Left ventricle myocardium inferior (tissue), 1 donor: Measurements from ENCODE around the gene DTD1. TPM values are rescaled to one million over a fixed set of nuclear protein-coding genes. Genes with fewer than 3 reads are reported as not detected.

ENCODE experiments used
- DNase-seq: peaks from one replicate; pipeline ENCODE4 v3.0.0-alpha.2; 2020
- H3K27ac ChIP-seq: fragments of 200-600 bp; replicated peaks from 2 replicates; pipeline ENCODE4 v1.8.0; 2021
- H3K27me3 ChIP-seq: fragments of 200-600 bp; 2 replicates; pipeline ENCODE4 v1.8.0; 2021; ENCODE audit warnings: low read depth
- H3K36me3 ChIP-seq: fragments of 200-600 bp; 2 replicates; pipeline ENCODE4 v1.8.0; 2021
- H3K4me1 ChIP-seq: fragments of 200-600 bp; 2 replicates; pipeline ENCODE4 v1.8.0; 2021
- H3K4me3 ChIP-seq: fragments of 200-600 bp; 2 replicates; pipeline ENCODE4 v1.8.0; 2021; ENCODE audit warnings: mild to moderate bottlenecking, moderate library complexity
- H3K9me3 ChIP-seq: fragments of 200-600 bp; replicated peaks from 2 replicates; pipeline ENCODE4 v1.8.0; 2021
- CTCF ChIP-seq: fragments of 200-600 bp; IDR thresholded peaks from 2 replicates; pipeline ENCODE4 v1.8.0; 2021; ENCODE audit warnings: antibody characterized with exemption, mild to moderate bottlenecking, borderline replicate concordance
- intact Hi-C: fragments of 100-400 bp; cut with micrococcal nuclease; formaldehyde crosslinking; loops from one replicate; pipeline ENCODE4 v1.11.0; 2022
- total RNA-seq: library from RNA; stranded (reverse); fragmentation: NEBNext Ultra II Directional; extraction: Animal tissue kit (Norgen Biotek cat#: 25700); gene quantifications from one replicate; pipeline ENCODE4 v1.2.1, GENCODE V29; 2021
- donor health status: DM: no; HTN: yes; CAD: no; lungs with severe emphysema.

Gene DTD1
- total RNA-seq, 1 donor from 2014 or later, result 12.2 TPM

DNA sequence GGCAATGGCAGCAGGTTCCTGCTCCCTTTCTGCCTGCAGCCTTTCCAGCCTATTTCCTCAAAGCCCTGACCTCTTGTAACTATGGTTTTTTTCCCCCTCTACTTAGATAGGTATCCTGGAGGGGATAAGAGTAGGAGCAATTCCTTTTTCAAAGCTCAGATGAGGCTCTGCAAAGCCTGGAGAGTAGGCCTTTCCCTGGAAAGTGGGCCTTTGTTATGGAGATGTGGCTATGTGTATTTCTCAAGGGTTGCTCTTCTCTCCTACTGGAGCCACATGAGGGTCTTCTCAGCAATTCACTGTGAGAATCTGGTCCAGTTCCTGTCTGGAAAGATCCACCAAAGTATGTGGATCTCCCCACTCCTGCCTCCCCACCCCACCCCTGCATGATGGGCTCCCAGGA, 96.0 kb downstream of the DTD1 start:
- no peaks in the 10 kb centered on the region for H3K36me3 ChIP-seq
- no peak for DNase-seq
- intact Hi-C loops, result no loop called here
- no peak for TF ChIP-seq CTCF
- no peaks in the 10 kb centered on the region for H3K27me3 ChIP-seq
- H3K9me3 ChIP-seq, result no peaks in the 10 kb centered on the region
- H3K27ac ChIP-seq, result no peak overlapping the region
- H3K4me1 ChIP-seq, result no peaks in the 10 kb centered on the region
- no peak overlapping the region for H3K4me3 ChIP-seq

- H3K4me1 ChIP-seq, result no peaks in the 10 kb centered on the region
- H3K9me3 ChIP-seq, result no peaks in the 10 kb centered on the region
- no peak for TF ChIP-seq CTCF
- no peaks in the 10 kb centered on the region for H3K36me3 ChIP-seq
- intact Hi-C loops, result no loop called here
- no peak overlapping the region for H3K27ac ChIP-seq
- no peak overlapping the region for H3K4me3 ChIP-seq
- no peak for DNase-seq
- H3K27me3 ChIP-seq, result no peaks in the 10 kb centered on the region
Observed at GRCh38 chr20:18684775-18685174, 96.9 kb downstream of the DTD1 start.

DNA sequence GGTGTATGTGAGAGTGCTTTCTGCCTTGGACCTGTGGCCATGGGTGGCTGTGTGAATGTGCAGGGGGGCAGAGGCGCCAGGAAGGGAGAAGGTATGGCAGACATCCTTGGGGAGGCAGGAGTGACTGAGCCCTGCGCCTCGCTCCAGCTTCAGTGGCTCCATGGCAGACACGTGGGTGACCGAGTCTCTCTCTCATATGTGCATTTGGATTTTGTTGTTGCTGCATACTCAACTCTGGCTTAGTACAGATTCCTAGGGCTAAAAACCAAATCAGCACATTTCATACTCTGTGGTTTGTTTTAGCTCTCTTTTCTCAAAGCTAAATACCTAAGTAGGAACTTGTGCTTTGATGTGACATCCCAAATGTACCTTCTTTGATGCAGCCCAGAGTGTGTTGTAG, 97.6 kb downstream of the DTD1 start:
- Histone ChIP-seq H3K27ac (no peak overlapping the region), H3K4me1 (no peaks in the 10 kb centered on the region), H3K4me3 (no peak overlapping the region), H3K36me3 (no peaks in the 10 kb centered on the region), H3K27me3 (no peaks in the 10 kb centered on the region), H3K9me3 (no peaks in the 10 kb centered on the region)
- no peak for DNase-seq
- intact Hi-C loops, result no loop called here
- no peak for TF ChIP-seq CTCF

GRCh38 chr20:18686696-18687095, 98.8 kb downstream of the DTD1 start:
- Histone ChIP-seq H3K36me3 (no peaks in the 10 kb centered on the region), H3K27ac (no peak overlapping the region), H3K4me3 (no peak overlapping the region), H3K9me3 (no peaks in the 10 kb centered on the region), H3K4me1 (no peaks in the 10 kb centered on the region), H3K27me3 (no peaks in the 10 kb centered on the region)
- intact Hi-C loops, result no loop called here
- no peak for TF ChIP-seq CTCF
- no peak for DNase-seq

GRCh38 chr20:18688676-18689075, 100.8 kb downstream of the DTD1 start:
- no peaks in the 10 kb centered on the region for H3K27me3 ChIP-seq
- TF ChIP-seq CTCF, result no peak
- no peak overlapping the region for H3K4me3 ChIP-seq
- DNase-seq, result no peak
- no peaks in the 10 kb centered on the region for H3K4me1 ChIP-seq
- H3K36me3 ChIP-seq, result no peaks in the 10 kb centered on the region
- H3K9me3 ChIP-seq, result no peaks in the 10 kb centered on the region
- intact Hi-C loops, result no loop called here
- no peak overlapping the region for H3K27ac ChIP-seq

- H3K9me3 ChIP-seq, result no peaks in the 10 kb centered on the region
- H3K4me1 ChIP-seq, result no peaks in the 10 kb centered on the region
- TF ChIP-seq CTCF, result no peak
- H3K27ac ChIP-seq, result no peak overlapping the region
- intact Hi-C loops, result no loop called here
- DNase-seq, result no peak
- H3K4me3 ChIP-seq, result no peak overlapping the region
- H3K27me3 ChIP-seq, result no peaks in the 10 kb centered on the region
- H3K36me3 ChIP-seq, result no peaks in the 10 kb centered on the region
Observed at GRCh38 chr20:18689557-18689956, 101.7 kb downstream of the DTD1 start.
